Measurements from ENCODE around the gene PPARG. TPM values are rescaled to one million over a fixed set of nuclear protein-coding genes. Genes with fewer than 3 reads are reported as not detected.

Gene PPARG
- total and polyA plus RNA-seq, 2 of the 8 experiments (the other 6 are each of a cell fraction or from before 2014, with no cell fraction given), result 0.06 TPM; not detected in 1

DNA sequence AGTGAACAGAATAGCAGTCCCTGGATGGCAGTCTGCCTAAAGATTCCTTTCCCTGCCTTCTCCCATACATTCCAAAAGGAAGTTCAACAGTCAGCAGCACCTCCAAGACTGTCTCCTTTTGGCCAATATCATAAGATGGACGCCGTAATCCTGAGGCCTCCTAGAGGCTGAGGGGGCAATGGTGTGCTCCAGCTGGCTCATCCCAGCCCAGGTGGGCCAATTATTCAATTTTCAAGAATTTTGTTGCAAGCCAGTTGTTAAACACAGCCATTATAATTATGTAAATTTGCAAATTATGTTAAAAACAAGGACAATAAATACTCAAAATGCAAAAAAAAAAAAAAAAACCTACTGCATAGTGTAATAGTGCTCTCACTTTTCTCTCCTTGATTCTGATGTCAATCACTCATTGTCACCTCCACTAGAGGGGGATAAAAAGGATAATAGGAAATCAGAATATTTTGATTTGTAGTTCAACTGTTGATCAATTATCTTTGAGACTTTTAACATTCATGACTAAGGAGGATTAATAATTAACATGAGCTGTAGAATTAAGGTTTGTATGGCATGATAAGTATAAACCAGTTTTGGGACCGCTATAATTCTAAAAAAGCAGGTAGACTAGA, 40.1 kb downstream of the PPARG start:
- CTCF ChIA-PET (ENCODE audit: partially characterized antibody), result interaction anchor here (0.7 to 1.9 kb wide), 6 partner anchors 9 to 419 kb away, joined by 3 to 6 read pairs (median 3); no protein-coding TSS in a partner anchor
- no peak overlapping the region for H3K27ac ChIP-seq (ENCODE audit: low read depth, low read length)
- WGBS, 2 experiments (ENCODE audit: extremely low coverage in 1 of 2, insufficient coverage in 1 of 2, insufficient read length in 1 of 2, insufficient replicate concordance in 2 of 2, low coverage in 1 of 2, low lambda C conversion rate in 2 of 2, missing lambda C conversion rate in 1 of 2), result 87% methylated on average over 3 of the region's 3 CpGs; no CpG with 5 or more reads in 1 of the 2 experiments
- H3K79me1 ChIP-seq (ENCODE audit: low read depth, low read length), result no peaks in the 10 kb centered on the region
- no peak overlapping the region for H3K14ac ChIP-seq (ENCODE audit: insufficient read length)
- H4K20me1 ChIP-seq (replicated peaks in 1 of 2; ENCODE audit: control insufficient read depth in 1 of 2, insufficient read depth in 2 of 2, low read length in 2 of 2), result no peaks in the 10 kb centered on the region
- no peak overlapping the region for H2BK20ac ChIP-seq (ENCODE audit: low read length)
- no peak overlapping the region for H2BK15ac ChIP-seq (ENCODE audit: low read length)
- no peaks in the 10 kb centered on the region for H3K36me3 ChIP-seq (ENCODE audit: control insufficient read depth in 2 of 4, insufficient read depth in 4 of 4, low read length in 3 of 4)
- no peak overlapping the region for H3K18ac ChIP-seq (ENCODE audit: extremely low read depth, low read length)
- TF ChIP-seq, protein P1, sequence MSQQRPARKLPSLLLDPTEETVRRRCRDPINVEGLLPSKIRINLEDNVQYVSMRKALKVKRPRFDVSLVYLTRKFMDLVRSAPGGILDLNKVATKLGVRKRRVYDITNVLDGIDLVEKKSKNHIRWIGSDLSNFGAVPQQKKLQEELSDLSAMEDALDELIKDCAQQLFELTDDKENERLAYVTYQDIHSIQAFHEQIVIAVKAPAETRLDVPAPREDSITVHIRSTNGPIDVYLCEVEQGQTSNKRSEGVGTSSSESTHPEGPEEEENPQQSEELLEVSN (IDR thresholded peaks at IDR 0.05), result no peak
- TF ChIP-seq, protein P2, sequence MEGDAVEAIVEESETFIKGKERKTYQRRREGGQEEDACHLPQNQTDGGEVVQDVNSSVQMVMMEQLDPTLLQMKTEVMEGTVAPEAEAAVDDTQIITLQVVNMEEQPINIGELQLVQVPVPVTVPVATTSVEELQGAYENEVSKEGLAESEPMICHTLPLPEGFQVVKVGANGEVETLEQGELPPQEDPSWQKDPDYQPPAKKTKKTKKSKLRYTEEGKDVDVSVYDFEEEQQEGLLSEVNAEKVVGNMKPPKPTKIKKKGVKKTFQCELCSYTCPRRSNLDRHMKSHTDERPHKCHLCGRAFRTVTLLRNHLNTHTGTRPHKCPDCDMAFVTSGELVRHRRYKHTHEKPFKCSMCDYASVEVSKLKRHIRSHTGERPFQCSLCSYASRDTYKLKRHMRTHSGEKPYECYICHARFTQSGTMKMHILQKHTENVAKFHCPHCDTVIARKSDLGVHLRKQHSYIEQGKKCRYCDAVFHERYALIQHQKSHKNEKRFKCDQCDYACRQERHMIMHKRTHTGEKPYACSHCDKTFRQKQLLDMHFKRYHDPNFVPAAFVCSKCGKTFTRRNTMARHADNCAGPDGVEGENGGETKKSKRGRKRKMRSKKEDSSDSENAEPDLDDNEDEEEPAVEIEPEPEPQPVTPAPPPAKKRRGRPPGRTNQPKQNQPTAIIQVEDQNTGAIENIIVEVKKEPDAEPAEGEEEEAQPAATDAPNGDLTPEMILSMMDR (IDR thresholded peaks at IDR 0.05; ENCODE audit: control extremely low read depth in 1 of 3, insufficient read depth in 1 of 3, low read depth in 1 of 3, low read length in 3 of 3), result peak in 1 of 3 experiments; percentile 3; a peak in 1 of 4 replicates
- H2BK5ac ChIP-seq (ENCODE audit: low read depth, low read length), result no peak overlapping the region
- no peak overlapping the region for H4K5ac ChIP-seq (ENCODE audit: insufficient read length, low read depth, low read length)
- H3K27me3 ChIP-seq (replicated peaks in 1 of 4; ENCODE audit: control insufficient read depth in 3 of 4, extremely low read depth in 1 of 4, insufficient read depth in 3 of 4, low read length in 3 of 4), result no peaks in the 10 kb centered on the region
- no peak overlapping the region for H3K4me3 ChIP-seq (ENCODE audit: extremely low read depth in 1 of 4, insufficient read depth in 2 of 4, low read depth in 3 of 4, low read length in 4 of 4)
- peaks cover 0 to 3% (median 1%) of the 10 kb centered on the region in 4 experiments; a peak in 3 of 7 replicates for H3K4me1 ChIP-seq (replicated peaks in 1 of 4; ENCODE audit: control insufficient read depth in 3 of 4, insufficient read depth in 4 of 4, low read length in 3 of 4)
- H2AFZ ChIP-seq (ENCODE audit: low read length), result peak overlapping the region; percentile 34
- no peak overlapping the region for H2BK12ac ChIP-seq (ENCODE audit: low read depth, low read length)
- no peak overlapping the region for H2BK120ac ChIP-seq (replicated peaks; ENCODE audit: low read depth, low read length)
- no peak overlapping the region for H2AK5ac ChIP-seq (ENCODE audit: low read depth, low read length)
- peak; percentile 45 for FAIRE-seq
- DNase-seq (ENCODE audit: low read depth in 1 of 2, low spot score in 2 of 2), result no peak
- POLR2A ChIA-PET (ENCODE audit: partially characterized antibody), result no interaction called here
- no peaks in the 10 kb centered on the region for H3K23me2 ChIP-seq (ENCODE audit: low read depth, low read length)
- no peaks in the 10 kb centered on the region for H3K9me3 ChIP-seq (ENCODE audit: insufficient read depth in 2 of 2, low read depth in 1 of 2, low read length in 1 of 2)
- no peak overlapping the region for H4K8ac ChIP-seq (ENCODE audit: extremely low read depth, insufficient read depth, low read length)
- no peak overlapping the region for H4K91ac ChIP-seq (replicated peaks; ENCODE audit: insufficient read length, low read length)
- H3K4me2 ChIP-seq (ENCODE audit: insufficient read depth in 1 of 2, low read depth in 2 of 2, low read length in 2 of 2), result no peak overlapping the region
- no peak overlapping the region for H3K56ac ChIP-seq (replicated peaks; ENCODE audit: insufficient read length, low read depth, low read length)
- no peak overlapping the region for H3K9ac ChIP-seq (replicated peaks in 1 of 4; ENCODE audit: extremely low read depth in 1 of 4, low read depth in 3 of 4, low read length in 3 of 4)
- H3K4ac ChIP-seq (replicated peaks; ENCODE audit: insufficient read length, low read depth, low read length), result no peak overlapping the region
- no peak overlapping the region for H3K23ac ChIP-seq (ENCODE audit: insufficient read length)
- no peaks in the 10 kb centered on the region for H3K79me2 ChIP-seq (ENCODE audit: control insufficient read depth in 1 of 2, insufficient read depth in 2 of 2, low read length in 2 of 2)
